ENCODE results near the gene POT1. TPM values are rescaled to one million over a fixed set of nuclear protein-coding genes. Genes with fewer than 3 reads are reported as not detected.

The POT1 gene
- total RNA-seq, 4 donors from 2014 or later, result 3.7 to 15.1 (median 14.7) TPM

DNA sequence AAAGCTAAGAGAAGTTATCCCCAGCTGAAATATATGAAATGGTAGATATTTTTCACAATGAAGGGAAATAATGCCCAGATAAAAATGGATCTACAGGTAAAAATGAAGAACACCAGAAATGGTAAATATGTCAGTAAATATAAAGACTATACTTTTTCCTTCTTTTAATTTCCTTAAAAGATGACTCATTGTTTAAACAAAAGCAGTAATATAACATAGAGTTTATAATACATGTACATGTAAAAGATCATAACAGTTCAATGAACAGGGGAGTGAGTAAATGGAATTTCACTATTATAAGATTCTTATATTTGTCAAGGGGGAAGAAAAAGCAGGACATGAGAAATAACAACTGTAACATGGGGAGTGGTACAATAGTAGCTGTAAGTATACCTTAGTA, 7.4 kb downstream of the POT1 start:
- DNase-seq, result no peak
- H3K27ac ChIP-seq, result peak overlapping the region in 1 of 4 donors; percentile 37
- in situ Hi-C loops (cut with MboI; ENCODE audit: low pct_ligation_motif_present in 1 of 4, low pct_unique_long_range_greater_than_20kb in 1 of 4, low sequenced_read_pairs in 3 of 4), result no loop called here
- no peak for TF ChIP-seq POLR2A (IDR thresholded peaks at IDR 0.05)
- no peak for TF ChIP-seq POLR2AphosphoS5 (IDR thresholded peaks at IDR 0.05)
- no peak for TF ChIP-seq CTCF (IDR thresholded peaks at IDR 0.05)
- no peak for TF ChIP-seq EP300 (IDR thresholded peaks at IDR 0.05; ENCODE audit: low read depth)
- no peaks in the 10 kb centered on the region for H3K27me3 ChIP-seq
- H3K9me3 ChIP-seq, result no peaks in the 10 kb centered on the region
- H3K36me3 ChIP-seq, result no peaks in the 10 kb centered on the region
- peaks cover 0 to 14% (median 7%) of the 10 kb centered on the region in 4 donors for H3K4me1 ChIP-seq
- H3K4me3 ChIP-seq, result no peak overlapping the region
- intact Hi-C loops (cut with DNase I; ENCODE audit: low total_unique reads), result no loop called here

GRCh38 chr7:124919841-124920240, 9.8 kb downstream of the POT1 start:
- no peak overlapping the region for H3K4me3 ChIP-seq
- 88% methylated on average over 2 of the region's 2 CpGs for WGBS, 2 donors (ENCODE audit: low coverage in 1 of 2)
- TF ChIP-seq POLR2AphosphoS5 (IDR thresholded peaks at IDR 0.05), result no peak
- no peak for TF ChIP-seq CTCF (IDR thresholded peaks at IDR 0.05)
- no peak for TF ChIP-seq POLR2A (IDR thresholded peaks at IDR 0.05)
- TF ChIP-seq EP300 (IDR thresholded peaks at IDR 0.05; ENCODE audit: low read depth), result no peak
- intact Hi-C loops (cut with DNase I; ENCODE audit: low total_unique reads), result no loop called here
- no peaks in the 10 kb centered on the region for H3K27me3 ChIP-seq
- no peaks in the 10 kb centered on the region for H3K9me3 ChIP-seq
- no peak overlapping the region for H3K27ac ChIP-seq
- in situ Hi-C loops (cut with MboI; ENCODE audit: low pct_ligation_motif_present in 1 of 4, low pct_unique_long_range_greater_than_20kb in 1 of 4, low sequenced_read_pairs in 3 of 4), result no loop called here
- no peak for DNase-seq
- peaks cover 0 to 7% (median 0%) of the 10 kb centered on the region in 4 donors for H3K36me3 ChIP-seq
- H3K4me1 ChIP-seq, result peaks cover 0 to 14% (median 7%) of the 10 kb centered on the region in 4 donors

DNA sequence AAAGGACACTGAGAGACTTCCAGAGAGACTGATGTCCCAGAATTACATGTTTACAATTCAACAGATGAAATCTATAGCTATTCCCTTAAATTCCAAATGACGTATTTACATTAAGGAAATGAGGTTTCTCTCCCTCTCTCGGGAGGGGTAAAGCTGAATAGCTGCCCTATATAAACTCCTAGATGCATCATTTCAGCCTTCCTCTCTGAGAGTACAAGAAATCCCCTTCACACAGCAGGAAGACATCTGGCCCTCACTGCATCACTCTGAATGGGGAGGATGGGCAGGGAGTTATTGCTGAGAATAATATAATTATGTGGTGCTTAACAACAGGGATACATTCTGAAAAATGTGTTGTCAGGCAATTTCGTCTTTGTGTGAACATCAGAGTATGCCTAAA, 11.0 kb downstream of the POT1 start:
- H3K27me3 ChIP-seq, result no peaks in the 10 kb centered on the region
- no peak overlapping the region for H3K27ac ChIP-seq
- no peak for DNase-seq
- in situ Hi-C loops (cut with MboI; ENCODE audit: low pct_ligation_motif_present in 1 of 4, low pct_unique_long_range_greater_than_20kb in 1 of 4, low sequenced_read_pairs in 3 of 4), result no loop called here
- no peaks in the 10 kb centered on the region for H3K9me3 ChIP-seq
- peaks cover 0 to 14% (median 7%) of the 10 kb centered on the region in 4 donors for H3K4me1 ChIP-seq
- intact Hi-C loops (cut with DNase I; ENCODE audit: low total_unique reads), result no loop called here
- H3K36me3 ChIP-seq, result peaks cover 0 to 16% (median 0%) of the 10 kb centered on the region in 4 donors
- H3K4me3 ChIP-seq, result no peak overlapping the region
- no peak for TF ChIP-seq POLR2A (IDR thresholded peaks at IDR 0.05)
- no peak for TF ChIP-seq CTCF (IDR thresholded peaks at IDR 0.05)
- TF ChIP-seq POLR2AphosphoS5 (IDR thresholded peaks at IDR 0.05), result no peak
- no peak for TF ChIP-seq EP300 (IDR thresholded peaks at IDR 0.05; ENCODE audit: low read depth)
- 62 to 76% methylated on average over 2 to 3 of the region's 3 CpGs for WGBS, 2 donors (ENCODE audit: low coverage in 1 of 2)

DNA sequence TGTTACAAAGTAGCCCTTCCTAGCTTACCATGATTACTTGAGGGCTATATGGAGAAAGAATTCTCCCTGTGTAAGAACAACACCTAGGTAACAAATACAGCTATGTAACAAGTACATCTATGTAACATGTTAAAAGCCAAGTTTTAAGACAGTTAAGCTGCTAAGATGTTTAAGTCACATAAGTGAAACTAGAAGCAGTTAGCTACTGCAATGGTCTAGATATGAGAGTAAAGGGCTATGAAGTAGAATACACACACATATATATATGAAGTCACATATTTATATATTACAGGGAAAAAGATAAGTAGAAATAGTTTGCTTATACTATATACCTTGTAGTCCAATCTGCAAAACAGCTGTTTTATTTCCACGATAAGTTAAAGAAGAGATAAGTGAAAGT, 14.4 kb downstream of the POT1 start:
- H3K27ac ChIP-seq, result no peak overlapping the region
- no peaks in the 10 kb centered on the region for H3K9me3 ChIP-seq
- no peak for DNase-seq
- TF ChIP-seq POLR2AphosphoS5 (IDR thresholded peaks at IDR 0.05), result no peak
- TF ChIP-seq EP300 (IDR thresholded peaks at IDR 0.05; ENCODE audit: low read depth), result no peak
- TF ChIP-seq POLR2A (IDR thresholded peaks at IDR 0.05), result no peak
- TF ChIP-seq CTCF (IDR thresholded peaks at IDR 0.05), result no peak
- peaks cover 0 to 4% (median 0%) of the 10 kb centered on the region in 4 donors for H3K4me1 ChIP-seq
- H3K36me3 ChIP-seq, result peaks cover 0 to 16% (median 0%) of the 10 kb centered on the region in 4 donors
- intact Hi-C loops (cut with DNase I; ENCODE audit: low total_unique reads) (no loop called here), in situ Hi-C loops (cut with MboI; ENCODE audit: low pct_ligation_motif_present in 1 of 4, low pct_unique_long_range_greater_than_20kb in 1 of 4, low sequenced_read_pairs in 3 of 4) (no loop called here)
- H3K4me3 ChIP-seq, result no peak overlapping the region
- no peaks in the 10 kb centered on the region for H3K27me3 ChIP-seq
- WGBS, 2 donors (ENCODE audit: low coverage in 1 of 2), result 71 to 93% methylated on average over 1 of the region's 1 CpG

Measured in transverse colon (tissue), 4 donors.